ENCODE data around the gene MERTK. TPM values are rescaled to one million over a fixed set of nuclear protein-coding genes. Genes with fewer than 3 reads are reported as not detected.
A peak's percentile ranks its signal among the peaks of the same experiment; 100 is the strongest.

The MERTK gene
- total and polyA plus RNA-seq, 2 of the 13 experiments (the other 11 are each of a cell fraction or from before 2014, with no cell fraction given) = 37.3 to 44.7 TPM

DNA sequence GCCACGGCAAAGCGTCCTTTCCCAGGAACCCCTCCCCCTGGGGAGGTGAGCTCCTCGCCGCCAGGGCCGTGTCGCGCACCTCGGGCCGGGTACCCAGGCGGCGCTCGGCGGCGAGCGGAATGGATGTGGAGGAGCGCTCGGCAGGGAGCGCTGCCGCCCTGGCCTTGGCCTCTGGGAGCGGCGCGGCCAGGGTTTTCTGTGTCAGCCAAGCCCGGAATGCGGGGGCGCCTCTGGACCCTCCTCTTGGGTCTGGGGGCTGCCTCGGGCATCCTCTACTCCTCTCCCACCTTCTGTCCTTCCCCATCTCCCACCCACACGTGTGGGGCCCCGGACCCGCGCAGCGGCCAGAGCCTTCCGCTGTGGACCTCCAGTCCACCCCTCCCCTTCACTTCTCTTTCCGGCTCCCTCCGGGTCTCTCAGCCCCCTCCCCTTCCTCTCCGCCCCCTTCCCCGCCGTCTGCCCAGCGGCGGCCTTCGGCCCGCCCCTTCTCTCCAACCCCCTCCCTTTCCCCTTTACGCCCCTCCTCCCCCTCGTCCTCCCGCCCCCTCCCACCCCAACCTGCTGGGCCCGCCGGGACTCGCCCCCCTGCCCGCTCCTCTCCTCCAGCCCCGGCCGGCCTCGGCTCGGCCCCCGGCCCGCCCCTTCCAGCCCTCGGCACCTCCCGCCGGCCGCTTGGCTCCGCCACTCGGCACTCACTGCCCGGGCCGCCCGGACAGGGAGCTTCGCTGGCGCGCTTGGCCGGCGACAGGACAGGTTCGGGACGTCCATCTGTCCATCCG, at the start of gene MERTK (continued):
- TF ChIP-seq NFKB2 (CRISPR knock-in tag; IDR thresholded peaks at IDR 0.05; ENCODE audit: borderline replicate concordance) (peak; percentile 71), ZBTB7A (CRISPR knock-in tag; IDR thresholded peaks at IDR 0.05) (peak; percentile 99), ZMYM3 (CRISPR knock-in tag; IDR thresholded peaks at IDR 0.05) (peak; percentile 52; the same call in 1 of the 2 replicates), SIN3A (IDR thresholded peaks at IDR 0.05; ENCODE audit: borderline replicate concordance, low read depth, low read length) (peak; percentile 76; the same call in 1 of the 2 replicates), U2AF2 (IDR thresholded peaks at IDR 0.05; ENCODE audit: low read depth, low read length) (no peak), ZNF839 (CRISPR knock-in tag; IDR thresholded peaks at IDR 0.05; ENCODE audit: borderline replicate concordance) (no peak; the same call in 1 of the 2 replicates), ZNF282 (IDR thresholded peaks at IDR 0.05; ENCODE audit: partially characterized antibody) (no peak), MED1 (CRISPR knock-in tag; IDR thresholded peaks at IDR 0.05) (peak; percentile 66), ZNF768 (CRISPR knock-in tag; IDR thresholded peaks at IDR 0.05) (peak; percentile 78; the same call in 1 of the 2 replicates), SMYD3 (CRISPR knock-in tag; IDR thresholded peaks at IDR 0.05) (no peak), ZNF383 (CRISPR knock-in tag; IDR thresholded peaks at IDR 0.05; ENCODE audit: borderline replicate concordance) (no peak), ZNF329 (CRISPR knock-in tag; IDR thresholded peaks at IDR 0.05; ENCODE audit: low read depth) (peak; percentile 66; the same call in 1 of the 2 replicates), XBP1 (CRISPR knock-in tag; IDR thresholded peaks at IDR 0.05) (no peak), SRF (IDR thresholded peaks at IDR 0.05; ENCODE audit: low read depth, low read length) (no peak), ZNF746 (CRISPR knock-in tag; IDR thresholded peaks at IDR 0.05) (peak; percentile 86), U2AF1 (optimal IDR thresholded peaks at IDR 0.05; ENCODE audit: low read depth, low read length) (peak; percentile 91), HNF4A (CRISPR knock-in tag; IDR thresholded peaks at IDR 0.05) (peak; percentile 48), MTA1 (CRISPR knock-in tag; IDR thresholded peaks at IDR 0.05; ENCODE audit: borderline replicate concordance) (peak; percentile 82; the same call in 1 of the 2 replicates), KDM3A (CRISPR knock-in tag; IDR thresholded peaks at IDR 0.05; ENCODE audit: low read depth) (peak; percentile 90; the same call in 1 of the 2 replicates), ATF7 (IDR thresholded peaks at IDR 0.05) (no peak), ATF7 (CRISPR knock-in tag; IDR thresholded peaks at IDR 0.05) (no peak)
- TF ChIP-seq, protein P1, sequence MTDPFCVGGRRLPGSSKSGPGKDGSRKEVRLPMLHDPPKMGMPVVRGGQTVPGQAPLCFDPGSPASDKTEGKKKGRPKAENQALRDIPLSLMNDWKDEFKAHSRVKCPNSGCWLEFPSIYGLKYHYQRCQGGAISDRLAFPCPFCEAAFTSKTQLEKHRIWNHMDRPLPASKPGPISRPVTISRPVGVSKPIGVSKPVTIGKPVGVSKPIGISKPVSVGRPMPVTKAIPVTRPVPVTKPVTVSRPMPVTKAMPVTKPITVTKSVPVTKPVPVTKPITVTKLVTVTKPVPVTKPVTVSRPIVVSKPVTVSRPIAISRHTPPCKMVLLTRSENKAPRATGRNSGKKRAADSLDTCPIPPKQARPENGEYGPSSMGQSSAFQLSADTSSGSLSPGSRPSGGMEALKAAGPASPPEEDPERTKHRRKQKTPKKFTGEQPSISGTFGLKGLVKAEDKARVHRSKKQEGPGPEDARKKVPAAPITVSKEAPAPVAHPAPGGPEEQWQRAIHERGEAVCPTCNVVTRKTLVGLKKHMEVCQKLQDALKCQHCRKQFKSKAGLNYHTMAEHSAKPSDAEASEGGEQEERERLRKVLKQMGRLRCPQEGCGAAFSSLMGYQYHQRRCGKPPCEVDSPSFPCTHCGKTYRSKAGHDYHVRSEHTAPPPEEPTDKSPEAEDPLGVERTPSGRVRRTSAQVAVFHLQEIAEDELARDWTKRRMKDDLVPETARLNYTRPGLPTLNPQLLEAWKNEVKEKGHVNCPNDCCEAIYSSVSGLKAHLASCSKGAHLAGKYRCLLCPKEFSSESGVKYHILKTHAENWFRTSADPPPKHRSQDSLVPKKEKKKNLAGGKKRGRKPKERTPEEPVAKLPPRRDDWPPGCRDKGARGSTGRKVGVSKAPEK (CRISPR knock-in tag; IDR thresholded peaks at IDR 0.05; ENCODE audit: borderline replicate concordance) = 0 out of 2 replicates have a peak, but pooled peaks have one; percentile 71
- TF ChIP-seq, protein P2, sequence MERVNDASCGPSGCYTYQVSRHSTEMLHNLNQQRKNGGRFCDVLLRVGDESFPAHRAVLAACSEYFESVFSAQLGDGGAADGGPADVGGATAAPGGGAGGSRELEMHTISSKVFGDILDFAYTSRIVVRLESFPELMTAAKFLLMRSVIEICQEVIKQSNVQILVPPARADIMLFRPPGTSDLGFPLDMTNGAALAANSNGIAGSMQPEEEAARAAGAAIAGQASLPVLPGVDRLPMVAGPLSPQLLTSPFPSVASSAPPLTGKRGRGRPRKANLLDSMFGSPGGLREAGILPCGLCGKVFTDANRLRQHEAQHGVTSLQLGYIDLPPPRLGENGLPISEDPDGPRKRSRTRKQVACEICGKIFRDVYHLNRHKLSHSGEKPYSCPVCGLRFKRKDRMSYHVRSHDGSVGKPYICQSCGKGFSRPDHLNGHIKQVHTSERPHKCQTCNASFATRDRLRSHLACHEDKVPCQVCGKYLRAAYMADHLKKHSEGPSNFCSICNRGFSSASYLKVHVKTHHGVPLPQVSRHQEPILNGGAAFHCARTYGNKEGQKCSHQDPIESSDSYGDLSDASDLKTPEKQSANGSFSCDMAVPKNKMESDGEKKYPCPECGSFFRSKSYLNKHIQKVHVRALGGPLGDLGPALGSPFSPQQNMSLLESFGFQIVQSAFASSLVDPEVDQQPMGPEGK (CRISPR knock-in tag; IDR thresholded peaks at IDR 0.05) = peak; percentile 81
- TF ChIP-seq, protein P3, sequence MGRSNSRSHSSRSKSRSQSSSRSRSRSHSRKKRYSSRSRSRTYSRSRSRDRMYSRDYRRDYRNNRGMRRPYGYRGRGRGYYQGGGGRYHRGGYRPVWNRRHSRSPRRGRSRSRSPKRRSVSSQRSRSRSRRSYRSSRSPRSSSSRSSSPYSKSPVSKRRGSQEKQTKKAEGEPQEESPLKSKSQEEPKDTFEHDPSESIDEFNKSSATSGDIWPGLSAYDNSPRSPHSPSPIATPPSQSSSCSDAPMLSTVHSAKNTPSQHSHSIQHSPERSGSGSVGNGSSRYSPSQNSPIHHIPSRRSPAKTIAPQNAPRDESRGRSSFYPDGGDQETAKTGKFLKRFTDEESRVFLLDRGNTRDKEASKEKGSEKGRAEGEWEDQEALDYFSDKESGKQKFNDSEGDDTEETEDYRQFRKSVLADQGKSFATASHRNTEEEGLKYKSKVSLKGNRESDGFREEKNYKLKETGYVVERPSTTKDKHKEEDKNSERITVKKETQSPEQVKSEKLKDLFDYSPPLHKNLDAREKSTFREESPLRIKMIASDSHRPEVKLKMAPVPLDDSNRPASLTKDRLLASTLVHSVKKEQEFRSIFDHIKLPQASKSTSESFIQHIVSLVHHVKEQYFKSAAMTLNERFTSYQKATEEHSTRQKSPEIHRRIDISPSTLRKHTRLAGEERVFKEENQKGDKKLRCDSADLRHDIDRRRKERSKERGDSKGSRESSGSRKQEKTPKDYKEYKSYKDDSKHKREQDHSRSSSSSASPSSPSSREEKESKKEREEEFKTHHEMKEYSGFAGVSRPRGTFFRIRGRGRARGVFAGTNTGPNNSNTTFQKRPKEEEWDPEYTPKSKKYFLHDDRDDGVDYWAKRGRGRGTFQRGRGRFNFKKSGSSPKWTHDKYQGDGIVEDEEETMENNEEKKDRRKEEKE (IDR thresholded peaks at IDR 0.05) = no peak
